ENCODE results near the gene TMEM212. TPM values are rescaled to one million over a fixed set of nuclear protein-coding genes. Genes with fewer than 3 reads are reported as not detected.

Gene TMEM212
- total and polyA plus RNA-seq, 2 of the 13 experiments (the other 11 are each of a cell fraction or from before 2014, with no cell fraction given), result not detected

GRCh38 chr3:171806200-171807128 is 36.7 kb upstream of the TMEM212 start (continued):
- TF ChIP-seq, protein P1, sequence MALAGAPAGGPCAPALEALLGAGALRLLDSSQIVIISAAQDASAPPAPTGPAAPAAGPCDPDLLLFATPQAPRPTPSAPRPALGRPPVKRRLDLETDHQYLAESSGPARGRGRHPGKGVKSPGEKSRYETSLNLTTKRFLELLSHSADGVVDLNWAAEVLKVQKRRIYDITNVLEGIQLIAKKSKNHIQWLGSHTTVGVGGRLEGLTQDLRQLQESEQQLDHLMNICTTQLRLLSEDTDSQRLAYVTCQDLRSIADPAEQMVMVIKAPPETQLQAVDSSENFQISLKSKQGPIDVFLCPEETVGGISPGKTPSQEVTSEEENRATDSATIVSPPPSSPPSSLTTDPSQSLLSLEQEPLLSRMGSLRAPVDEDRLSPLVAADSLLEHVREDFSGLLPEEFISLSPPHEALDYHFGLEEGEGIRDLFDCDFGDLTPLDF (CRISPR knock-in tag; IDR thresholded peaks at IDR 0.05), result no peak
- TF ChIP-seq ZNF770 (CRISPR knock-in tag; IDR thresholded peaks at IDR 0.05) (0 out of 2 replicates have a peak, but pooled peaks have one; percentile 30), ARHGAP35 (CRISPR knock-in tag; IDR thresholded peaks at IDR 0.05; ENCODE audit: borderline replicate concordance) (no peak), ZNF180 (CRISPR knock-in tag; IDR thresholded peaks at IDR 0.05; ENCODE audit: borderline replicate concordance, low read depth) (no peak), TCF12 (IDR thresholded peaks at IDR 0.05) (no peak), TCF12 (CRISPR knock-in tag; IDR thresholded peaks at IDR 0.05) (peak; percentile 87; the same call in 1 of the 2 replicates), TAF15 (IDR thresholded peaks at IDR 0.05; ENCODE audit: low read depth, low read length, poor library complexity, severe bottlenecking) (no peak), KAT2B (IDR thresholded peaks at IDR 0.05; ENCODE audit: borderline replicate concordance, low read depth, low read length) (no peak), ZSCAN25 (CRISPR knock-in tag; IDR thresholded peaks at IDR 0.05) (no peak), ZNF792 (CRISPR knock-in tag; IDR thresholded peaks at IDR 0.05) (no peak), ZNF44 (CRISPR knock-in tag; IDR thresholded peaks at IDR 0.05) (no peak)
- TF ChIP-seq, protein P2, sequence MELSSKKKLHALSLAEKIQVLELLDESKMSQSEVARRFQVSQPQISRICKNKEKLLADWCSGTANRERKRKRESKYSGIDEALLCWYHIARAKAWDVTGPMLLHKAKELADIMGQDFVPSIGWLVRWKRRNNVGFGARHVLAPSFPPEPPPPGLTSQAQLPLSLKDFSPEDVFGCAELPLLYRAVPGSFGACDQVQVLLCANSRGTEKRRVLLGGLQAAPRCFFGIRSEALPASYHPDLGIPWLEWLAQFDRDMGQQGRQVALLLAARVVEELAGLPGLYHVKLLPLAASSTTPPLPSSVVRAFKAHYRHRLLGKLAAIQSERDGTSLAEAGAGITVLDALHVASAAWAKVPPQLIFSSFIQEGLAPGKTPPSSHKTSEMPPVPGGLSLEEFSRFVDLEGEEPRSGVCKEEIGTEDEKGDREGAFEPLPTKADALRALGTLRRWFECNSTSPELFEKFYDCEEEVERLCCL (CRISPR knock-in tag; IDR thresholded peaks at IDR 0.05; ENCODE audit: borderline replicate concordance), result no peak
- TF ChIP-seq, protein P3, sequence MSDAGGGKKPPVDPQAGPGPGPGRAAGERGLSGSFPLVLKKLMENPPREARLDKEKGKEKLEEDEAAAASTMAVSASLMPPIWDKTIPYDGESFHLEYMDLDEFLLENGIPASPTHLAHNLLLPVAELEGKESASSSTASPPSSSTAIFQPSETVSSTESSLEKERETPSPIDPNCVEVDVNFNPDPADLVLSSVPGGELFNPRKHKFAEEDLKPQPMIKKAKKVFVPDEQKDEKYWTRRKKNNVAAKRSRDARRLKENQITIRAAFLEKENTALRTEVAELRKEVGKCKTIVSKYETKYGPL (CRISPR knock-in tag; IDR thresholded peaks at IDR 0.05), result peak; percentile 37; the same call in 1 of the 2 replicates
- TF ChIP-seq, protein P4, sequence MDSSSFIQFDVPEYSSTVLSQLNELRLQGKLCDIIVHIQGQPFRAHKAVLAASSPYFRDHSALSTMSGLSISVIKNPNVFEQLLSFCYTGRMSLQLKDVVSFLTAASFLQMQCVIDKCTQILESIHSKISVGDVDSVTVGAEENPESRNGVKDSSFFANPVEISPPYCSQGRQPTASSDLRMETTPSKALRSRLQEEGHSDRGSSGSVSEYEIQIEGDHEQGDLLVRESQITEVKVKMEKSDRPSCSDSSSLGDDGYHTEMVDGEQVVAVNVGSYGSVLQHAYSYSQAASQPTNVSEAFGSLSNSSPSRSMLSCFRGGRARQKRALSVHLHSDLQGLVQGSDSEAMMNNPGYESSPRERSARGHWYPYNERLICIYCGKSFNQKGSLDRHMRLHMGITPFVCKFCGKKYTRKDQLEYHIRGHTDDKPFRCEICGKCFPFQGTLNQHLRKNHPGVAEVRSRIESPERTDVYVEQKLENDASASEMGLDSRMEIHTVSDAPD (CRISPR knock-in tag; IDR thresholded peaks at IDR 0.05), result peak; percentile 38; the same call in 1 of the 2 replicates
- TF ChIP-seq, protein P5, sequence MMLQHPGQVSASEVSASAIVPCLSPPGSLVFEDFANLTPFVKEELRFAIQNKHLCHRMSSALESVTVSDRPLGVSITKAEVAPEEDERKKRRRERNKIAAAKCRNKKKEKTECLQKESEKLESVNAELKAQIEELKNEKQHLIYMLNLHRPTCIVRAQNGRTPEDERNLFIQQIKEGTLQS (CRISPR knock-in tag; IDR thresholded peaks at IDR 0.05), result peak; percentile 88
- TF ChIP-seq, protein P6, sequence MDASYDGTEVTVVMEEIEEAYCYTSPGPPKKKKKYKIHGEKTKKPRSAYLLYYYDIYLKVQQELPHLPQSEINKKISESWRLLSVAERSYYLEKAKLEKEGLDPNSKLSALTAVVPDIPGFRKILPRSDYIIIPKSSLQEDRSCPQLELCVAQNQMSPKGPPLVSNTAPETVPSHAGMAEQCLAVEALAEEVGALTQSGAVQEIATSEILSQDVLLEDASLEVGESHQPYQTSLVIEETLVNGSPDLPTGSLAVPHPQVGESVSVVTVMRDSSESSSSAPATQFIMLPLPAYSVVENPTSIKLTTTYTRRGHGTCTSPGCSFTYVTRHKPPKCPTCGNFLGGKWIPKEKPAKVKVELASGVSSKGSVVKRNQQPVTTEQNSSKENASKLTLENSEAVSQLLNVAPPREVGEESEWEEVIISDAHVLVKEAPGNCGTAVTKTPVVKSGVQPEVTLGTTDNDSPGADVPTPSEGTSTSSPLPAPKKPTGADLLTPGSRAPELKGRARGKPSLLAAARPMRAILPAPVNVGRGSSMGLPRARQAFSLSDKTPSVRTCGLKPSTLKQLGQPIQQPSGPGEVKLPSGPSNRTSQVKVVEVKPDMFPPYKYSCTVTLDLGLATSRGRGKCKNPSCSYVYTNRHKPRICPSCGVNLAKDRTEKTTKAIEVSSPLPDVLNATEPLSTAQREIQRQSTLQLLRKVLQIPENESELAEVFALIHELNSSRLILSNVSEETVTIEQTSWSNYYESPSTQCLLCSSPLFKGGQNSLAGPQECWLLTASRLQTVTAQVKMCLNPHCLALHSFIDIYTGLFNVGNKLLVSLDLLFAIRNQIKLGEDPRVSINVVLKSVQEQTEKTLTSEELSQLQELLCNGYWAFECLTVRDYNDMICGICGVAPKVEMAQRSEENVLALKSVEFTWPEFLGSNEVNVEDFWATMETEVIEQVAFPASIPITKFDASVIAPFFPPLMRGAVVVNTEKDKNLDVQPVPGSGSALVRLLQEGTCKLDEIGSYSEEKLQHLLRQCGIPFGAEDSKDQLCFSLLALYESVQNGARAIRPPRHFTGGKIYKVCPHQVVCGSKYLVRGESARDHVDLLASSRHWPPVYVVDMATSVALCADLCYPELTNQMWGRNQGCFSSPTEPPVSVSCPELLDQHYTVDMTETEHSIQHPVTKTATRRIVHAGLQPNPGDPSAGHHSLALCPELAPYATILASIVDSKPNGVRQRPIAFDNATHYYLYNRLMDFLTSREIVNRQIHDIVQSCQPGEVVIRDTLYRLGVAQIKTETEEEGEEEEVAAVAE (CRISPR knock-in tag; IDR thresholded peaks at IDR 0.05; ENCODE audit: borderline replicate concordance), result no peak

Data from HepG2 (cell line).